CD14-positive monocyte (primary cell): ENCODE measurements around the gene FKBP6. TPM values are rescaled to one million over a fixed set of nuclear protein-coding genes. Genes with fewer than 3 reads are reported as not detected.
A peak's percentile ranks its signal among the peaks of the same experiment; 100 is the strongest.
"Not testable (repeated sequence)": the region's sequence is repeated elsewhere in the genome, so short reads cannot be mapped to it uniquely, and the experiment has no call there.

Experiments
- DNase-seq, 3 donors: peaks; one replicate each; pipeline ENCODE4 v3.0.0-alpha.2; 2011 to 2022
- H2AFZ ChIP-seq: 2 replicates; pipeline ENCODE4 v1.6.0; 2012; ENCODE audit warnings: mild to moderate bottlenecking, low read depth, low read length, inconsistent platforms; ENCODE audit not compliant: insufficient read depth, poor library complexity, severe bottlenecking
- H3K27ac ChIP-seq, 2 donors: 1 replicate in 1 of 2; 2 replicates in 1 of 2; pipeline ENCODE4 v1.5.1; 2012 to 2013; ENCODE audit warnings: low read length in 2 of 2, control low read depth in 1 of 2, inconsistent platforms in 1 of 2, low read depth in 1 of 2, mild to moderate bottlenecking in 1 of 2
- H3K27me3 ChIP-seq, 2 donors: one replicate each; pipeline versions ENCODE4 v1.6.0 to v1.6.1; 2011 to 2013; ENCODE audit warnings: low read length in 2 of 2; ENCODE audit not compliant: control insufficient read depth in 2 of 2, insufficient read depth in 2 of 2
- H3K36me3 ChIP-seq, 2 donors: replicated peaks in 1 of 2; 1 replicate in 1 of 2; 2 replicates in 1 of 2; pipeline versions ENCODE4 v1.5.1 to v1.6.1; 2012 to 2013; ENCODE audit warnings: low read length in 2 of 2, control low read depth in 1 of 2, inconsistent platforms in 1 of 2, mild to moderate bottlenecking in 1 of 2; ENCODE audit not compliant: insufficient read depth in 2 of 2, control insufficient read depth in 1 of 2
- H3K4me1 ChIP-seq, 2 donors: 1 replicate in 1 of 2; 2 replicates in 1 of 2; pipeline versions ENCODE4 v1.5.1 to v1.6.1; 2012 to 2013; ENCODE audit warnings: low read length in 2 of 2, control low read depth in 1 of 2, inconsistent platforms in 1 of 2, mild to moderate bottlenecking in 1 of 2, moderate library complexity in 1 of 2; ENCODE audit not compliant: insufficient read depth in 2 of 2, control insufficient read depth in 1 of 2
- H3K4me2 ChIP-seq: replicated peaks from 2 replicates; pipeline ENCODE3; 2012; ENCODE audit warnings: low read length, moderate library complexity, mild to moderate bottlenecking; ENCODE audit not compliant: poor library complexity, severe bottlenecking; ENCODE audit errors: extremely low read depth
- H3K4me3 ChIP-seq, 3 experiments: fragments of 200-600 bp in 1 of 3; sonication (generic) in 1 of 3; replicated peaks in 1 of 3; 1 replicate in 2 of 3; 2 replicates in 1 of 3; pipeline ENCODE4 v1.5.1; 2011 to 2013; ENCODE audit warnings: low read length in 3 of 3, mild to moderate bottlenecking in 3 of 3, control low read depth in 2 of 3, low read depth in 2 of 3, inconsistent platforms in 1 of 3, moderate library complexity in 1 of 3
- H3K79me2 ChIP-seq: 2 replicates; pipeline ENCODE4 v1.6.0; 2012; ENCODE audit warnings: mild to moderate bottlenecking, control low read depth, inconsistent platforms, low read length, moderate library complexity; ENCODE audit not compliant: insufficient read depth
- H3K9ac ChIP-seq: 2 replicates; pipeline ENCODE4 v1.6.0; 2017; ENCODE audit warnings: low read length, mild to moderate bottlenecking; ENCODE audit not compliant: insufficient read depth, poor library complexity, severe bottlenecking
- H3K9me3 ChIP-seq, 2 donors: replicated peaks in 1 of 2; 1 replicate in 1 of 2; 2 replicates in 1 of 2; pipeline versions ENCODE4 v1.5.1 to v1.6.1; 2012 to 2013; ENCODE audit warnings: low read length in 2 of 2, control low read depth in 1 of 2; ENCODE audit not compliant: control insufficient read depth in 1 of 2, insufficient read depth in 1 of 2
- H4K20me1 ChIP-seq: 2 replicates; pipeline ENCODE4 v1.6.0; 2012; ENCODE audit warnings: mild to moderate bottlenecking, low read length, control low read depth, moderate library complexity; ENCODE audit not compliant: insufficient read depth
- H3K27ac Mint-ChIP-seq, 7 donors: one replicate each; pipeline ENCODE4 v1.8.0; 2020; ENCODE audit warnings: mild to moderate bottlenecking in 7 of 7, mixed read lengths in 7 of 7, moderate library complexity in 6 of 7, inconsistent platforms in 2 of 7
- H3K27me3 Mint-ChIP-seq, 3 donors: one replicate each; pipeline ENCODE4 v1.8.0; 2021 to 2022; ENCODE audit warnings: low read depth in 3 of 3, mild to moderate bottlenecking in 3 of 3, mixed read lengths in 3 of 3, moderate library complexity in 3 of 3, inconsistent platforms in 1 of 3
- H3K36me3 Mint-ChIP-seq, 2 donors: one replicate each; pipeline ENCODE4 v1.8.0; 2020; ENCODE audit warnings: mixed read lengths in 2 of 2, inconsistent platforms in 1 of 2, mild to moderate bottlenecking in 1 of 2
- H3K4me1 Mint-ChIP-seq: one replicate; pipeline ENCODE4 v1.8.0; 2020; ENCODE audit warnings: mild to moderate bottlenecking, mixed read lengths
- H3K4me3 Mint-ChIP-seq, 2 donors: one replicate each; pipeline ENCODE4 v1.8.0; 2020; ENCODE audit warnings: mild to moderate bottlenecking in 2 of 2, mixed read lengths in 2 of 2, moderate library complexity in 1 of 2
- H3K9me3 Mint-ChIP-seq, 7 donors: one replicate each; pipeline ENCODE4 v1.8.0; 2020 to 2022; ENCODE audit warnings: mixed read lengths in 7 of 7, mild to moderate bottlenecking in 6 of 7, moderate library complexity in 6 of 7, inconsistent platforms in 2 of 7
- WGBS: methylation state at CpG from one replicate; pipeline ENCODE4 v1.1.5; 2013; ENCODE audit warnings: missing lambda C conversion rate; ENCODE audit not compliant: insufficient coverage; 5-methylcytosine and 5-hydroxymethylcytosine counted together
- intact Hi-C, 2 donors: fragments of 100-400 bp; cut with micrococcal nuclease; formaldehyde crosslinking; loops; one replicate each; pipeline versions ENCODE4 v1.15.0 to v1.15.1; 2023
- polyA plus RNA-seq, 3 donors: library from polyadenylated mRNA; depleted of rRNA in 1 of 3; unstranded in 2 of 3; stranded (reverse) in 1 of 3; fragments of 300-500 nt in 2 of 3; fragments of >200 nt in 1 of 3; fragmentation: Illumina TruSeq in 2 of 3; gene quantifications; 1 replicate in 2 of 3; 2 replicates in 1 of 3; pipeline ENCODE4 v1.2.3, GENCODE V29; 2012 to 2021

FKBP6 gene
- polyA plus RNA-seq, 3 donors: 0.17 TPM; not detected in 2

DNA sequence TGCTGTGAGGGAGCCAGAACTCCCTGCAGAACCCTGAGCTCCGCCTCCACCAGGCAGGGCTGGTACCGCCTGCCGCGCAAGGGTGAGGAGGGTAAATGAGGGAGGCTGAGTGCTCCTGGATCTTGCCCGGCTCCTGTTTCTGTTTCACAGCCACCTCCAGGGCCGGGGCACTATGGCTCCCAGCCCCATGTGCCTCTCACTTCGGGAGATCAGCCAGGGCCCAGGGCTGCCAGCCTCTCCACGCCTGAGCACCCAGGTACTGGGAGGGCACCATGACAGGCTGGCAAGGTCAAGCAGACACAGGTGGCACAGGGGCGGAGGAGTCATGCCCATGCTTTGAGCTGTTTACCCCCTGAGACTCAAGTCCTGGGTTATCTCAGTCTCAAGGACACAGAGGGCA is 8.4 kb upstream of the FKBP6 start:
- H3K36me3 Mint-ChIP-seq, DNase-seq, H3K4me3 ChIP-seq, H3K36me3 ChIP-seq, H3K4me2 ChIP-seq, H3K27me3 Mint-ChIP-seq, H3K9me3 ChIP-seq, H3K79me2 ChIP-seq, H2AFZ ChIP-seq, H4K20me1 ChIP-seq, H3K9ac ChIP-seq, H3K9me3 Mint-ChIP-seq, H3K27ac Mint-ChIP-seq, H3K27ac ChIP-seq, H3K27me3 ChIP-seq, H3K4me3 Mint-ChIP-seq: not testable (repeated sequence)
- intact Hi-C loops: loop anchor here in 1 of 2 donors (2.0 kb wide), 1 partner anchor 15 kb away; no protein-coding TSS in a partner anchor
- WGBS: 98% methylated on average over 8 of the region's 9 CpGs
- H3K4me1 Mint-ChIP-seq: peaks cover 19% of the 10 kb centered on the region
- peaks cover 12% of the 10 kb centered on the region in 2 donors for H3K4me1 ChIP-seq

DNA sequence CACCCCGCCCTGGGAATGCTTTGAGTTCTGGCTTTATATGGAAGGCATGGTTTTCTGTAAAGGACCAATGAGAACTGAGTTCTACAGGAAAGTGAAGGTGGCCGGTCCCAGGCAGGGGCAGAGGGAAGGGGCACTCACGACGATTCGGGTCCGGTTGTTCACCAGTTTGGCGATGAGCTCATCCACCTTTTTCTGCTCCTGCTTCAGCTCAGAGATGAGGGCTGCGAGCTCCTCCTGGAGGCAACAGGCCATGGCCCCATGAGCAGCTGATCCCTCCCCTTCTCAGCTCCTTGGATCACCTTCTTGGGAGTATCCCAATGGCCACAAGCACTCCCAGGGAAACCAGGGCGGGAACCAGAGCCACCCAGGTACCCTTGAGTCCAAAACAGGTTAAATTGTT is 8.0 kb upstream of the FKBP6 start:
- H3K27ac ChIP-seq, H3K36me3 Mint-ChIP-seq, H3K4me3 Mint-ChIP-seq, H3K27me3 ChIP-seq, DNase-seq, H3K27me3 Mint-ChIP-seq, H3K9me3 ChIP-seq, H3K9me3 Mint-ChIP-seq, H3K27ac Mint-ChIP-seq, H3K36me3 ChIP-seq, H3K79me2 ChIP-seq, H3K4me2 ChIP-seq, H3K4me3 ChIP-seq, H4K20me1 ChIP-seq, H2AFZ ChIP-seq, H3K9ac ChIP-seq: not testable (repeated sequence)
- peaks cover 15 to 16% of the 10 kb centered on the region in 2 donors for H3K4me1 ChIP-seq
- WGBS: 100% methylated on average over 1 of the region's 9 CpGs
- intact Hi-C loops: loop anchor here in 1 of 2 donors (5.0 kb wide), 1 partner anchor 102 kb away; no protein-coding TSS in a partner anchor
- H3K4me1 Mint-ChIP-seq: peaks cover 22% of the 10 kb centered on the region

- H3K9me3 ChIP-seq, H4K20me1 ChIP-seq, H3K27me3 Mint-ChIP-seq, H3K36me3 ChIP-seq, H3K36me3 Mint-ChIP-seq, DNase-seq, H3K27me3 ChIP-seq, H3K9me3 Mint-ChIP-seq, H3K79me2 ChIP-seq: not testable (repeated sequence)
- Histone ChIP-seq H3K9ac (peak overlapping the region; percentile 37), H3K4me1 (peaks cover 15 to 17% of the 10 kb centered on the region in 2 donors), H2AFZ (peak overlapping the region; percentile 82), H3K4me3 (peak overlapping the region in 2 of 3 experiments; percentile 25 to 65), H3K4me2 (peak overlapping the region; percentile 71), H3K27ac (peak overlapping the region in 1 of 2 donors; percentile 17)
- WGBS: 36% methylated on average over 2 of the region's 5 CpGs
- intact Hi-C loops: loop anchor here (2.0 to 5.0 kb wide), 2 partner anchors 99 to 129 kb away; no protein-coding TSS in a partner anchor
- Mint-ChIP-seq H3K4me1 (peaks cover 22% of the 10 kb centered on the region), H3K27ac (peak overlapping the region in 4 of 7 donors; percentile 7 to 88 (median 38)), H3K4me3 (peak overlapping the region; percentile 72 to 84)
These were observed 4.4 kb upstream of the FKBP6 start for GRCh38 chr7:73323434-73324080.
